GM21526 (cell line): ENCODE measurements around the gene LRRN2.

Source experiments
- ATAC-seq: cut with Tn5 transposase; IDR thresholded peaks from one replicate; pipeline ENCODE4 v1.9.1; 2021; ENCODE audit warnings: moderate library complexity; ENCODE audit not compliant: unreplicated experiment, low FRiP score

LRRN2 gene

GRCh38 chr1:204611036-204611435 lies 74.5 kb downstream of the LRRN2 start:
- no peak for ATAC-seq

DNA sequence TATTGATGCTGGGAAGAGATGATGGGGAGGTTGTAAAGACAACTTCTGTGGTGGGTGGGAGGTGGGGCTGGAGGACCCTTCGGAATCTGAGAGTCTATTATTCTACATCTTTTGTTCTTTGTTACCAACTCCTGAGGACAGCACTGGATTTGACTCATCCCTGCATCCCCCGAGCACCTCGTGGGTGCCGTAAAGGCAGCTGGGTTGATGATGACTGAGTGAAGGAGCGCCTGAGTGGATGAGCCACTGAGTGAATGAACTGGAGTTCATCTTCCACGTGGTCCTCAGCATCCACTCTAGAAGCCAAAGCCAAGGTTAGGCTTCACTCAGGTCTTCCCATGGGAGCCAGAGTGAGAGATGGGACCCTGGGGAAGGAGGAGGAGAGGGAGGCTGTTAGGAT lies 77.6 kb downstream of the LRRN2 start:
- ATAC-seq: no peak

DNA sequence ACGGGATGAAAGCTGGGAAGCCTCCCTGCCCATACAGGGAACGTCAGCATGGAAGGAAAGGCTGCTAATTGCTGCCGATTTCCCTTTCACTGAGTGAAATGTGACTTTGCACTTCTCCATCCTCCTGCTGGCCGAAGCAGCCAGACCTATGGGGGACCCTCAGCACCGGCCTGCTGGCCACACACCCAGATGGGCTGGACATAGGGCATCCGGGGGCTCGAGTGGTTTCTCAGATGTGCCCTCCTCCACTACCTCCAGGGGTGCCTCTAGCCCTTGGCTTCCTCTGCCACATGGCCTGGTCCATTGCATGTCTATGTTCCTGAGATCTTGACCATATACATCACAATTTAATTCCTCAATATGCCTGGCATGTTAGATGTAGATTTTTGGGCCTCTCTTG lies 79.7 kb downstream of the LRRN2 start:
- ATAC-seq: no peak

DNA sequence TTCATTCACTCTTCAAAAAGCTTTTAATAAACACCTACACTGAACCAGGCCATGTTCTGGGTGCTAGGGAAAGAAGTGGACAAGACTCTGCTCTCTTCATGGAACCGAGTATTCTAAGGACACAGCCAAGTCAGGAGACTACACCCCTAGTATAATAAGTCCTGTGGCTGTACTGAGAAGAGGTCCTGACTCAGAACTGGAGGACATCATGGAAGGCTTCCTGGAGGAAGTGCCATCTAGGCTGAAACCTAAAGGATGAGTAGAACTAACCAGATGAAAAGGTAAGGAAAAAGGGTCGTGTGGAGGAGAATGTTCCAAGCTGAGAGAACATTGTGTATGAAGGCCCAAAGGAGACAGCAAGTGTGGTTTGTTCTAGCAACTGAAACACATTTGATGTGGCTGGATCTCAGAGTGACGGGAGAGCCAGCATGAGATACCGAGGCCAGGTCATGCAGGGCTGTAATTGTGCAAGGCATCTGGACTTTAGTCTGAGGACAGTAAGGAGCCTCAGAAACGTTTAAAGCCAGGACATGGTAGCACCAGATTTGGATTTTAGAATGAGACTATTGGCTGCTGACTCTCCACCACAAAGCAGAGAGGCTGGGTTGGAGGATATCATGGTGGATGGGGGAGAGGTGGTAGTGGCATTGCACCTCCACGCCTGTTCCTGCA lies 82.5 kb downstream of the LRRN2 start:
- ATAC-seq: no peak

GRCh38 chr1:204602111-204602579 lies 83.4 kb downstream of the LRRN2 start:
- no peak for ATAC-seq

DNA sequence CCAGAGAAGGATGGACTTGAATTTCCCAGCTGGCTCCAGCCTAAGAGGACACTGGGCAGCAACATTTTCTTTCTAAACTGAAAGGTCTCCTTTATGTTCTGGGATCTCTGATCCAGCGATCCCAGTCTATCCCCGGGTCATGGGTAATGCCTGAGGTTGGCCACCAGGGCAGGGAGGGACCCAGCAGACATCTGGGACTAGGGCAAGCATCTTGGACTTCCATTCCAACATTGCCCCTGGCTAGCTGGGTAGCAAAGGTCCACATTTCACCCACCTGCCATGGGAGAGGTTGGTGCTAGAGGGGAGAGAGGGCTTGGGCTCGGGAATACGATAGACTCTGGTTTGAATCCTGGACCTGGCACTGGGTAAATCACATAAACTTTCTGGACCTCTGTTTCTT lies 84.6 kb downstream of the LRRN2 start:
- no peak for ATAC-seq

DNA sequence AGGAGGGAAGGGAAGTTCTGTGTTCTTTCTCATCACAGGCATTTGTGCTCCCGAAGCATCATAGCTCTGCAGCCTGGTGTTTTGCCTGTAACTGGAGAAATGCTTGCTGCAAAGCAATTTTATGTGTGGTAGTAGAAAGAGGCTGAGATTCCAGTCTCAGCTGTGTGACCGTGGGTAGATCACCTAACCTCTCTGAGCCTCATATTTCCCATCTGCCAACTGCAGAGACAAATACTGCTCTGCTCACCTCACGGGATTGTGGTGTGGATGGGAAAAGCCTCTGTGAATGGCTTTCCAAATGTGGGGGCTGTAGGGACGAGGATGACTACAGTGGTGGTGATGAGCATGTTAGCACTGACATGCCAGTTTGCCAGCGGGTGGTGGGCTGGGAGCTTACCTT lies 85.3 kb downstream of the LRRN2 start:
- ATAC-seq: no peak

DNA sequence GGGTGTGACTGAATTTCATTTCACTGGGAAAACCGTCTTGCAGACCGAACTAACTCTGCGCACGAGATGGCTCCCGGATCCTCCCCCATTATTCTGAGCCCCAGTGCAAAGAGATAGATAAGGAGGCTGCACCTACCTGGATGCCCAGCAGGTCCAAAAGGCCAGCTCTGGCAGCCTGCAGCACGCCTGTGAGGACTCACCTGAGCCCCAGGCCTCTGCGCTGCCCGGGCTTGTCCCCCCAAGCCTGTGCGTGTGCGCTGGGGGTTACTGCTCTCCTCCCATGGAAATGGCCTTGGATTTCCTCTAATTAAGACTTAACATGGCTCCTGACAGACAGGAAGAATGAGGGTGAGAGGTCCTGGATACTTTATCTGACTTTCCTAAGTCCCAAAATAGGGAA lies 85.9 kb downstream of the LRRN2 start:
- ATAC-seq: no peak

DNA sequence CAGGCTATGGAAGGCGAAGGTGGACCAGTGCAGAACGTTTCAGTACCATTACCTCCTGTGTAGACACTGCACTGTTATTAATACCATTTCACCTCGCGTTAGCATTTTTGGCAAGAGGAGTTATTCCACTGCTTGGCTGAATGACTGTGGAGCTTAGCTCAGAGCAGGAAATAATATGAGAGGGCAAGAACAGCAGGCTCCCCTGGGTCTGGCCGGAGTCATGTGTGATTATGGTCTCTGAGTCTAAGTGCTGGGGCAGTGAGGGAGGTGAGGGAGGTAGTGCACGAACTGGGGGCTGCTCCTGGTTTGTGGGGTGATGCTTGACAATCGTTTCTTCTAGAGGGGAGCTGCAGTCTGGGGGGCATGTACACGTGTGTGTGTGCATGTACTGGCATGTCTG lies 86.4 kb downstream of the LRRN2 start:
- ATAC-seq: no peak

DNA sequence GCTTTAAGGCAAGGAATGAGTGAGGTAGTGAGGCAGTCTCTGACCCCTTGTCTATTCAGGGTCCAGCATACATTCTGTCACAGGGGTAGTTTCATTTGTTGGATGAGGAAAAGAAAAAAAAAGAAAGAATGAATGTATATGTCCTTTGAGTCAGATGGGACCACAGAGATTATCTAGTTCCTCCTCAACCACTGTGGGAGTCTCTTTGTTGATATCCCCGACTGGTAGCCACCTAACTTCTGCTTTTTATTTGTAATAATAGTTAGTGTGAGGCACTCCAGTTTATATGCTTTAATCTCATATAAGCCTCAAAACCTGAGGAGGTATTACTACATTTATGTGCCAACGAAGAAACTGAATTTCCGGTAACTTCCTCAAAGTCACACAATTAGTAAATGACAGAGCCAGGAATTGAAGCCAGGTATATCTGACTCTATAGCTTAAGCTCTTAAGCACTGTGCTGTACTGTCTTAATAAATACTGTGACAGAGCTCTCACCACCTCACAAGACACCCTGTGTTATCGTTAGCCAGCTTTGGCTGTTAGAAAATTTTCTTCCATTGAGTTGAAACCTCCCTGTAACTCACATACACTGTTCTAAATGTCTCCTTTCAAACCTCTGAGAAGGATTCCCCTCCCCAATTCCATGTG lies 87.1 kb downstream of the LRRN2 start:
- no peak for ATAC-seq

DNA sequence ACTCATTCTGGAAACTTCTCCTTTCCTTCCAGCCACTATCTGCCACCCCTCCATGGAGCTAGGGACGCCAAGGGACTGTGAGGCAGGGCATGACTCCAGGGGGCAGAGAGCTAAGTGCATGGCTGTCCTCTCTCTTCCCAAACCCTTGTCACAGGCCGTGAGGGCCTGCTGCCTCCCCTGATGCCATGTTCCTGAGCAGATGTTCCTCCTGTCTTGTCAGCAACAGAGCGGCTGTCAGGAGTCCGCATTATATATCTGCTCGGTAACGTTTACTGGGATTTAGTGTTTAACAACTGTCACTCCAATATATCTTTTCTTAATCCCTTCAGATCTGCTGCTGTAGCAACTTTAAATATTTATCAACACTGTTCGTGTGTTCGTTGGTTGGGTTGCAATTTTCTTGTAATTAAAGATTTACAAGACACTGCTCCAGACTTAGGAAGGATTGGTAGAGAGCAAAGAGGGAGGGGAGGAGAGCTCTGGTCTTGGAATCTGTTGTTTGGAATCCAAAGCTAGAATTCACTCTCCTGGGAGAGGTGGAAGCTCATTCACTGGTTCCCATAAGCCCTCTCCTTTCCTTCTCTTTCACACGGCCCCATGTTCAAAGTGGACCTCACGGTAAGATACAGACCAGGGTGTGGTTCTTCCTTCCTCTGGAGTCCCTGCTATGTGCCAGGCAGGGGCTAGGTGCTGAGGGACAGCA lies 93.1 kb downstream of the LRRN2 start:
- no peak for ATAC-seq

- no peak for ATAC-seq
These were observed 94.0 kb downstream of the LRRN2 start for GRCh38 chr1:204591473-204592090.

GRCh38 chr1:204589409-204590038 lies 96.0 kb downstream of the LRRN2 start:
- ATAC-seq: no peak

DNA sequence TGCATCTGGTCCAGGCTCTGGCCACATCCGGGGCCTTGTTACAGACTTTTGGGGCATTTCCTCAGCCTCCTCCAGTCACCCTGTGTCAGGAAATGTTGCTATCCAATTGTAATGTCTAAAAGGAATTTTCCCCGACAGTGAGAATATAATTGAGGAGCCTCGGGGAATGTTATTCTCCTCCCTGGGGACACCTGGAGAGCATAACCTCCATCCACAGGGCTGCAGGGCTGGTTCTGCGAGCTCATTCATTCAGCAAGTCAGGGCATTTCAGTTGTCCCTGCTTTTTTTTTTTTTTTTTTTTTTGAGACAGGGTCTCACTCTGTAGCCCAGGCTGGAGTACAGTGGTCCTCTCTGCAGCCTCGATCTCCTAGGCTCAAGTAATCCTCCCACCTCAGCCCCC lies 96.7 kb downstream of the LRRN2 start:
- no peak for ATAC-seq

DNA sequence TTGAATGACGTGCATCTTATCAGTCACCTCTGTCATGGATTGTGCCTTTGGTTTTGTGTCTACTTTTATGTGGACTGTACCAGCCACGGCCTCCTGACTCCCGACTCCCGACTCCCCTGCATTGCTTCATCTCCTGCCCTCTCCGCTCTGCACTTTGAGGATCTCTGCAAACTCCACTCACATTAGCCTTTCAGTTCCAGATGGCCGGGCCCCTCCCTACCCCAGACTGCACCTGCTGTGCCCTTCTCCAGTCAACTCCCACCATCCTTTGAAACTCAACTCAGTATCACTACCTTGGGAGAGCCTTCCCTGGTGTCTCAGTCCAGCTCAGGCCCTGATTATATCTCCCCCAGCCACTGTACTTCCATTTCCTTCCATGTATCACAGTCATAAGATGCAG lies 97.9 kb downstream of the LRRN2 start:
- no peak for ATAC-seq

DNA sequence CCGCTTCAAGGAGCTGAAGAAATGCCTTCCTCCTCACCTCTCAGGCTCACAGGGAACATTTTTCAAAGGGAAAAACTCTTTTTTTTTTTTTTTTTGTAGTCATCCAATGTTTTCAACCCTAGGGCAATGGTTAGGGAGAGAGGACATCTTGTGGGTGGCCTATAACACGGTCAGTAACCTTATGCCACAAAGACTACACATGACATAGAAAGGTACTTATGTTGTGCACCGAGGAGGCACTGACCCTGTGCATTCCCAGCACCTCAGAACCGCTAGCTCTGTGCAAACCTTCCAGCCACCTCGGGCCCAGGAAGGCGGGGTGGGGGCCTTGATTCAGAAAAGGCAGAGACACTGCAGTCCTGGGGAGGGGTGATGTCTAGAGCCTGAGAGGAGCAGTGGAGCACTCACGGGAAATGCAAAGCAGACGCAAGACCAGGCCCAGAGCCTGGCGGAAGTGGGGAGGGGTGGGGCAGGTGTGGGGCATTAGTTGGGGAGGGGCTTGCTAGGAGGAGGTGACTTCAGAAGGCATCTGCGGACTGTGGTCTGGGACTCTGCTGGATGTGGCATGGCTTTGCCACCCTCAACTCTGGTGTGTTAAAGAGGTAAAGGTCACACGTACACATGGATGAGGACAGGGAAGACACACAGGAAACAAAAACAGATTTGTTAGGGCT lies 100.7 kb downstream of the LRRN2 start:
- ATAC-seq: no peak

DNA sequence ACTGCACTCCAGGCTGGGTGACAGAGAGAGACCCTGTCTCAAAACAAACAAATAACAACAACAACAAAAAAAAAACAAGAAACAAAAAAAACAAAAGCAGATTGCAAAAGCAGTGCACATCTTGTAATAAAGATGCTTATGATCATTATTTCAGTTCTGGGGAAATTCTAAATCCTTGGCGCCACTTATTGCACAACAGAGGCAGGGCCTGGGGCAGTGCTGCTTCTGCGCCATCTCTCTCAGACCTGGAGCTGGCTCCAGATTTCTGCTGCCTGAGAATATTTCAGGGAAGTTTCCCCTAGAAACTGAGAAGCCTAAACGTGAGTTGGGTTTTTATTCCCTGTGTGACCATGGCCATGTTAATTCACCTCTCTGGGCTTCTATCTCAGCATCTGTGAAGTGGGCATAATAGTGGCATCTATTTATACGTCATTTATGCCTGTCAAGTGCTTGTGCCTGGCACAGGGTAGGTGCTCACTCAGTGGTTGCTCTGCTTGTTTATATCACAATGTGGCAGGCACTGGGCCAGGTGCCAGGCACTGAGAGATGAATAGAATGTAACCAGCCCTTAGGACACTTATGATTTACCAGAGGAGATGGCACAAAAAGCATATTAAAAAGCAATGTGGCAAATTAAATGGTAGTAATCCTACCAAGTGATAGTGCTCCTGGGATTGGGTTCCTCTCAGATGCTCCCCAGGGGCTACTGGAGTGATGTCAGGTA lies 101.5 kb downstream of the LRRN2 start:
- no peak for ATAC-seq

GRCh38 chr1:204581759-204582158 lies 103.8 kb downstream of the LRRN2 start:
- no peak for ATAC-seq

- no peak for ATAC-seq
These were observed 104.7 kb downstream of the LRRN2 start for GRCh38 chr1:204580862-204581261.

DNA sequence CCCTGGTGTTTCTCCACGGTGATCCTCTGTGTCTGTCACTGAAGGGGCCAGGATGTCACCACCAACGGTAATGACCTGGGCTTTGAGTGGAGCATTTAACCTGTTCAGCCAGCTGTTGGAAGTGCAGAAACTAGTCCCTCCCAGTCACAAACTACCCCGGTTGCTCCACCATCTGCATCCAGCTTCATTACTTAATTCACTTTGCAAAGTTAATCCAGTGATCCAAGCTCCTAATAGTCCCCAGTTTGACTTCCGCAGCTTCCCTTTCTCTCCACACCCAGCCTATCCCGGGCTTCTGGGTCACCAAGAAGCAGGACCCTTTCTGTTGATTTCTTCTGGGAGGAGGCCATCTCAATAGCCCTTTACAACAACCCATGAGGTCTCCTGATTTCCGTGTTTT lies 105.9 kb downstream of the LRRN2 start:
- ATAC-seq: no peak
